ENCODE results near the gene RGS13.
A peak's percentile ranks its signal among the peaks of the same experiment; 100 is the strongest.

The RGS13 gene

DNA sequence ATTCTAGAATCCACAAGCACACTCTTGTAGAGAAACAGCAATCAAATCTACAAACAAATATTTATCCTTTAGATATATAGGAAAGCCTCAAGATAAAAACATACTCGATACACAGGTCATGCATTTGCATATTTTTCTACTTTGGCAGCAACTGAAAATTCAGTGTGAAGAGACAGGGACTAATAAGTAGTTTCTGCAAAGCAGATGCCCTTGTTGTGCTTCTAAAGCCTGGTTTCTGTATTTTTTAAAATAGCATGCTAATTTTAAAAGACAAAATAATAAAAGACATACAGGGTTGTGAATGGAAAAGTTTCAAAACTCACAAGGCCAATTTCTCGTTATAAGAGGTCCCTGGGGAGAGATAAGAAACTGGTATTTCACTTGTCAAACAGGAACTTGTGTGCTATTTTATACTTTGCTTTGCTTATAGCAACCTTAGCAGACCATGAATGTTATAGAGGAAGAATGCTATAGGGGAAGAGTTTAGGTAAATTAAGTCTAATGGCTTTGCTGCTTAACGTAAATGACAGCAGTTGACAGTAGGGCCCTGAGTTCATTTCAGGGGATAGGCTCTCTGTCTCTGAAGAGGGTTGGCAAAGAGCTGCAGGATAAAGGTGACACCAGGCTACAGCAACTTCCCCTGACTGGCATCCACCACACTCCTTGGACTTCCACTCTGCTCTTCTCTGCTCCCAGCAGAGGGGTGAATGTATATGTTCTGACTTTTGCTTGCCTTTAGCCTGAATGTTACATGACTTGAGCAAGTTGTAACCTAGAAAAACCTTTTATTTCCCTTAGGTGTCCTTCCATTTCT, 9.4 kb upstream of the RGS13 start:
- peaks cover 24% of the 10 kb centered on the region for H3K4me1 ChIP-seq (ENCODE audit: control insufficient read depth, insufficient read depth, low read length, poor library complexity, severe bottlenecking)
- H3K4me3 ChIP-seq (ENCODE audit: extremely low read depth, insufficient read depth, low read length, poor library complexity, severe bottlenecking) = no peak overlapping the region
- no peaks in the 10 kb centered on the region for H3K9me3 ChIP-seq (ENCODE audit: control insufficient read depth, low read length)
- no peaks in the 10 kb centered on the region for H3K36me3 ChIP-seq (ENCODE audit: control insufficient read depth, insufficient read depth, low read length)
- WGBS, 2 experiments (ENCODE audit: insufficient coverage in 2 of 2) = 75 to 86% methylated on average over 1 of the region's 3 CpGs
- H3K27ac ChIP-seq (ENCODE audit: low read depth, low read length, severe bottlenecking) = no peak overlapping the region

GRCh38 chr1:192627901-192628300, 8.0 kb upstream of the RGS13 start:
- H3K27ac ChIP-seq (ENCODE audit: low read depth, low read length, severe bottlenecking) = peak overlapping the region; percentile 39
- H3K4me3 ChIP-seq (ENCODE audit: extremely low read depth, insufficient read depth, low read length, poor library complexity, severe bottlenecking) = no peak overlapping the region
- no peaks in the 10 kb centered on the region for H3K36me3 ChIP-seq (ENCODE audit: control insufficient read depth, insufficient read depth, low read length)
- 96 to 100% methylated on average over 3 of the region's 5 CpGs for WGBS, 2 experiments (ENCODE audit: insufficient coverage in 2 of 2)
- H3K9me3 ChIP-seq (ENCODE audit: control insufficient read depth, low read length) = no peaks in the 10 kb centered on the region
- H3K4me1 ChIP-seq (ENCODE audit: control insufficient read depth, insufficient read depth, low read length, poor library complexity, severe bottlenecking) = peaks cover 30% of the 10 kb centered on the region

DNA sequence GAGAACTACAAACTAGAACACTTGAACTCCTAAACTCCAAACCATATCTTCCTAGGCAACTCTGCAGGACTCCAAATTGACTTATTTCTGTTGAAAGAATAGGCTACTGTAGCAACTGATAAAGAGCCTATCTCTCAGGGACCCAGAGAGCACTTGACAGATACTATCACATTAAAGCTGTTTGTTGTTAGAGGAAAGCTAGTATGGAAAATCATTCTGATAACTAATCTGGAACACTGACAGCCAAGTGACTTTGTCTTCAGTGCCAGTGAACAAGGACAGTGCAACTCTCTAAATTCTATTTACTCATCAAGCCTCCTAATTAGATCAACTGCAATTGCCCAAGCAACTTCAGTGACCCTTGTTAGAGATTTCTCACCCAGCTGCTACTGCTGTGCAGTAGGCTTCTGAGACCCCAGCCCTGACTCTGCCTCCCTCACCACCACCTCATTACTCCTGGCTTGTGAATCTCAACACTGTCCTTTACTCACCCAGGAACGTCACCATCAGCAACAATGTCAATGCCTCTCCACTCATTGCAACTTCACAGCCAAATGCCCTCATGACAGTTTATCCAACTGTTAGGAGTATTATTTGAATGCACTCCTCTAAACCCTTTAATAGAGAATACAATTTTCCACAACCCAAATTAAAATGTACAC, 7.4 kb upstream of the RGS13 start:
- H3K4me1 ChIP-seq (ENCODE audit: control insufficient read depth, insufficient read depth, low read length, poor library complexity, severe bottlenecking) = peaks cover 35% of the 10 kb centered on the region
- WGBS, 2 experiments (ENCODE audit: insufficient coverage in 2 of 2) = 80 to 86% methylated on average over 1 of the region's 1 CpG
- no peak overlapping the region for H3K27ac ChIP-seq (ENCODE audit: low read depth, low read length, severe bottlenecking)
- no peak overlapping the region for H3K4me3 ChIP-seq (ENCODE audit: extremely low read depth, insufficient read depth, low read length, poor library complexity, severe bottlenecking)
- no peaks in the 10 kb centered on the region for H3K9me3 ChIP-seq (ENCODE audit: control insufficient read depth, low read length)
- no peaks in the 10 kb centered on the region for H3K36me3 ChIP-seq (ENCODE audit: control insufficient read depth, insufficient read depth, low read length)

DNA sequence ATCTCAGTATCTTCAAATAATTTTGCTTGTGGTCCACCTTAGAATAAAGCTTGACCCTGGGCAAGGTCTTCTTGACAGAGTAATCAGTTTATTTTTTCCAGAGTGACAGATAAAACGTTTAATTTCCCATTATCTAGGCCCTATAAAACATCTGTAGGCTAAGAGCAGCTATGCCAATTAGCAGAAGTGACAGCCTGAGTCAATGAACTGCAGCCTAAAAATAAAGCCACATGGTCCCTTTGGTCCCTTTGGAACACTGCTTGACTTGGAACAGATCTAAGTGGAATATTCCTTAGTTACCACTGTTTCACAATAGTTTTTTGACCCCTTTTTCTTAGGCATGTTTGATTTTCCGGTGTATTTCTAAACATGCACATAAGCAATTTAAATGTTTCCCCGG, 6.3 kb upstream of the RGS13 start:
- Histone ChIP-seq H3K4me1 (ENCODE audit: control insufficient read depth, insufficient read depth, low read length, poor library complexity, severe bottlenecking) (peaks cover 41% of the 10 kb centered on the region), H3K9me3 (ENCODE audit: control insufficient read depth, low read length) (no peaks in the 10 kb centered on the region), H3K36me3 (ENCODE audit: control insufficient read depth, insufficient read depth, low read length) (no peaks in the 10 kb centered on the region), H3K27ac (ENCODE audit: low read depth, low read length, severe bottlenecking) (no peak overlapping the region), H3K4me3 (ENCODE audit: extremely low read depth, insufficient read depth, low read length, poor library complexity, severe bottlenecking) (no peak overlapping the region)
- 33 to 53% methylated on average over 1 of the region's 3 CpGs for WGBS, 2 experiments (ENCODE audit: insufficient coverage in 2 of 2)

DNA sequence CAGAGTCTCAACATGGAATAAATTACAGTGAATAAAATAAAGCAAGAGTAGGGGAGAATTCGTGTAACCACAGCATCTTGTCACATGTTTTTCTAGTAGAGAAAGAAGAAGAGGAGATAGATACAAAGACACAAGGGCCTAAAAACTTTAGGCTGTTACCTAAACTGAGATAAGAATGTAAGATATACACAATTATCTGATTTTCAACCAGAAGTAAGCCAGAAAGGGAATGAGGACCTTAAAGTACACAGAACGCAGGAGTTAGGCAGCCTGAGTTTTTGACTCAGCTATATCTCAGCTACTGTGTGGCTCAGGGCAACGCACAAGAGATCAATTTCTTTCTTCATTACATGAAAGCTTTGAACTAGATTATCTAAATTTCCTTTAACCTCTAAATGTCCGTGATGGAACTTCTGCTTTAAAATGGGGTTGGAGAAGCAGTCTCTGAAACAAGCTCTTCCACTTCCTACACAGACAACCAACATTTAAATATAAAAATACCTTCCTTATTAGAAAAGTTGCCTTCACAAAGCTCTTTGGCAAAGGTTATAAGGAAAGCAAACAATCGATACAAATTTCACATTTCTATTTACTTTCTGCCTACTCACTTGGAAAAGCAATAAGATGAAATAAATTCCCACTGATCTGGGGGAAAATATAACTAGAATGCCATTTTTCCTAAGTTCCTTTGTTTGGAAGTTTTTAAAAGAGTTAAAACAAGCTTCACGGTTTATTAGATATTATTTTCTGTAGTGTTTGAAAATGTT, 5.2 kb upstream of the RGS13 start:
- no peaks in the 10 kb centered on the region for H3K9me3 ChIP-seq (ENCODE audit: control insufficient read depth, low read length)
- H3K4me3 ChIP-seq (ENCODE audit: extremely low read depth, insufficient read depth, low read length, poor library complexity, severe bottlenecking) = no peak overlapping the region
- peak overlapping the region; percentile 41 for H3K27ac ChIP-seq (ENCODE audit: low read depth, low read length, severe bottlenecking)
- H3K36me3 ChIP-seq (ENCODE audit: control insufficient read depth, insufficient read depth, low read length) = no peaks in the 10 kb centered on the region
- peaks cover 41% of the 10 kb centered on the region for H3K4me1 ChIP-seq (ENCODE audit: control insufficient read depth, insufficient read depth, low read length, poor library complexity, severe bottlenecking)
- WGBS, 2 experiments (ENCODE audit: insufficient coverage in 2 of 2) = 49 to 56% methylated on average over 2 of the region's 6 CpGs

DNA sequence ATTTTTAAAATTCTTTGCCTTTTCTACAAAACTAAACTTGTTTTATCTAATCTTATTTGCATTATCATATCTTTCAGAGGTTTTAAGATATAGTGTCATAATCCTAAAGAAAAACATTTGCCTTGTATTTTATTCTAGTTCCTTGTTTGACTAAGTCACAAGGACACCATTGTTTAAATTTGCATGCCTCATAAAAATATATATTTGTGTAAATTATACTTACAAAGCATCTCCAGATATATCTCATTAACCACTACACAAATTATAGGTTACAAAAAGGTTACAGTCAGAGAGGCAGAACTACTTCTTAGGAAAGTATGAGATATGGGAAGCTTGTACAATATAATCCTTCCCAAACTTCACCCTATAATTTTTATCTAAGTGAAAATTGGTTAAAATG, 4.2 kb upstream of the RGS13 start:
- peaks cover 41% of the 10 kb centered on the region for H3K4me1 ChIP-seq (ENCODE audit: control insufficient read depth, insufficient read depth, low read length, poor library complexity, severe bottlenecking)
- no peaks in the 10 kb centered on the region for H3K9me3 ChIP-seq (ENCODE audit: control insufficient read depth, low read length)
- peak overlapping the region; percentile 84 for H3K27ac ChIP-seq (ENCODE audit: low read depth, low read length, severe bottlenecking)
- no peaks in the 10 kb centered on the region for H3K36me3 ChIP-seq (ENCODE audit: control insufficient read depth, insufficient read depth, low read length)
- no peak overlapping the region for H3K4me3 ChIP-seq (ENCODE audit: extremely low read depth, insufficient read depth, low read length, poor library complexity, severe bottlenecking)

GRCh38 chr1:192632188-192632587, 3.8 kb upstream of the RGS13 start:
- H3K36me3 ChIP-seq (ENCODE audit: control insufficient read depth, insufficient read depth, low read length) = no peaks in the 10 kb centered on the region
- no peak overlapping the region for H3K4me3 ChIP-seq (ENCODE audit: extremely low read depth, insufficient read depth, low read length, poor library complexity, severe bottlenecking)
- peak overlapping the region; percentile 84 for H3K27ac ChIP-seq (ENCODE audit: low read depth, low read length, severe bottlenecking)
- H3K4me1 ChIP-seq (ENCODE audit: control insufficient read depth, insufficient read depth, low read length, poor library complexity, severe bottlenecking) = peaks cover 41% of the 10 kb centered on the region
- no peaks in the 10 kb centered on the region for H3K9me3 ChIP-seq (ENCODE audit: control insufficient read depth, low read length)
- WGBS, 2 experiments (ENCODE audit: insufficient coverage in 2 of 2) = 80 to 88% methylated on average over 1 of the region's 3 CpGs

DNA sequence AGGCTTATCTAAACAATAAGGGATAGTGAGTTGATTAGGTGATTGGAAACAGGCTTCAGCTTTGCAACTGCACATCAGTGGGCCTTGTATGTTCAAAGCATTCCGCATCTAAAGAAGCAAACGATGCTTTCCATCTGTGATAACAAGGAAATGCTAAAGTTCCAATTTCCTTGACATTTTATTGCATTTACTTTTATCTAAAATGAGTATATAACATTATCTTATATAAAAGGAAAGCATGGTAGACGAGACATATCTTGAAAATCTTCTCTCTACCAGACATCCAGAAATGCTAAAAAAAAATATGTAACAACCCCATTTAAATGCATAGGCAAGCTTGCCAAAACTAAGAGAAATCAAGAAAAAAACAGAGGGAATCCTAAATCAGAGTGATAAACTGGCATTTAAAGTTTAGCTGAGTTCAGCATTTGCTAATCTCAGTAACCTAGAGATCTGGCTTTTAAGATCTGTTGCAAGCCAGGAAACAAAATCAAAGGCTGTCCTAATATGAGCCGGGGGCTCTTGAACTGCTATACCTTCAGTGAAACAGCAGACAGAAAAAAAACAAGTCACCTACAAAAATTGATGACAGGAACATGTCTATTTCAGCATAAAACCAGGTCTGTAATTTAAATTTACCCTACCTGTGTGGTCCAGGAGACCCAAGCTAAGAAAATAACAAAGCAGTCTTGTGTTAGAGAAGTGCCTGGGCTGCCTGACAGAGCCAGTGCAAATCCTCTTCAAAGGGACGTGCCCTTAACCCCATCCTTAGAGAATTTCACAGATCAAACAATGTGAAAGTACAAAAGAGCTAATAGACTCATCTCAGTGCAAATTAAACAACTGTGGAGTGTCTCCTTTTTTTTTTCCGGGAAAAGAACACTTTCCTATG, 3.1 kb upstream of the RGS13 start:
- 64 to 66% methylated on average over 1 to 2 of the region's 6 CpGs for WGBS, 2 experiments (ENCODE audit: insufficient coverage in 2 of 2)

DNA sequence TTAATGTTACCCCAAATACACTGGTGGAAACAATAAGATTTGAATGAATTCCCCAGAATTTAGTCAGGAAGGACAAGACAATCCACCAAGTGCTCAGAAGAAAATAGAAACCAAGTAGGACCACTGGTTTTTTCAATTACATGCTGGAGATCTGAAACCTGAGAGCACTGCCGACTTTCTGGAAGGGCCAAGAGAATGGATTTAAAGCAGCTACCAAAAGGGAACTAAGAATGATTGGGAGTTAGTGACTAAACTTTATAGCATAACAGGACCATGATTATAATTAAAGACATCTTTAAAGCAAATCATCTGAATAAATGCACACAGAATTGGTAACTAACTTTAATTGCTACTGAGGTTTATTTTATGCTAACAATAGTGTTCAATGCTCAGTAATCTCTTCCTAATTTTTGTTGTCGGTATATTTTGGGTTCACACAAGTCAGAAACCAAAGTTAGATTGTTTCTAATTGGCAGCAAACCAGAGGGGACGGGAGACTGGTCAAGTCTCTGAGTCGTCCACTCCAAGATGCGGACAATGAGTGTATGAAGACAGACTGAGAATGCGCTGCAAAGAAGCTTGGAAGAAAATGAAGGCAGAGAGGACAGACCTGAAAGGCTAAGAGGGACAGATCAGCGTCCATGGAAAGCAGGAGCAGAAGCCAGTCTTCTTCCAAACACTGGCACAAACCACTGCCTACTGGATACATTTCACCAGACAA, 2.3 kb upstream of the RGS13 start:
- H3K27ac ChIP-seq (ENCODE audit: low read depth, low read length, severe bottlenecking) = peak overlapping the region; percentile 84
- H3K4me3 ChIP-seq (ENCODE audit: extremely low read depth, insufficient read depth, low read length, poor library complexity, severe bottlenecking) = no peak overlapping the region
- no peaks in the 10 kb centered on the region for H3K36me3 ChIP-seq (ENCODE audit: control insufficient read depth, insufficient read depth, low read length)
- H3K9me3 ChIP-seq (ENCODE audit: control insufficient read depth, low read length) = no peaks in the 10 kb centered on the region
- peaks cover 31% of the 10 kb centered on the region for H3K4me1 ChIP-seq (ENCODE audit: control insufficient read depth, insufficient read depth, low read length, poor library complexity, severe bottlenecking)
- 93 to 95% methylated on average over 4 to 6 of the region's 7 CpGs for WGBS, 2 experiments (ENCODE audit: insufficient coverage in 2 of 2)

More for the DNA sequence above, 3.1 kb upstream of the RGS13 start:
- Histone ChIP-seq H3K9me3 (ENCODE audit: control insufficient read depth, low read length) (no peaks in the 10 kb centered on the region), H3K4me3 (ENCODE audit: extremely low read depth, insufficient read depth, low read length, poor library complexity, severe bottlenecking) (no peak overlapping the region), H3K36me3 (ENCODE audit: control insufficient read depth, insufficient read depth, low read length) (no peaks in the 10 kb centered on the region), H3K27ac (ENCODE audit: low read depth, low read length, severe bottlenecking) (peak overlapping the region; percentile 84), H3K4me1 (ENCODE audit: control insufficient read depth, insufficient read depth, low read length, poor library complexity, severe bottlenecking) (peaks cover 36% of the 10 kb centered on the region)

DNA sequence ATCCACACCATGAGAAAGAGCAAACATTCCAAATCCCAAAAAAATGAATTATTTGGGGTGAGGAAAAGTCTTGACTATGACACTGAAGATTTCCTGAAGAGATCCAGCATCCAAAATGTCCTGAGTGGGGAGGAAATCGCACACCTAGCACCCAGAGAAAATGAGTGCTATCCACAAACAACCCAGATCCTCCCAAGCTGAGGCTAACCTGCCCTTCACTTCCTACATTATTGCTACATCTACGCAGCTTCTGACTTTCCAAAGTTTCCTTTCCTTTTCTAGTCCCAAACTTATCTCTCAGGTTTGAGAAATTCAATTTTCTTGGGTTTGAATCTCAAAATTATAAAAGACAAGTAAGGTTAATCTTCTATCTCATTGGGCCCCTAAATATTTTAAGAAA, 906 bp upstream of the RGS13 start:
- peak overlapping the region; percentile 44 for H3K27ac ChIP-seq (ENCODE audit: low read depth, low read length, severe bottlenecking)
- H3K9me3 ChIP-seq (ENCODE audit: control insufficient read depth, low read length) = no peaks in the 10 kb centered on the region
- no peaks in the 10 kb centered on the region for H3K36me3 ChIP-seq (ENCODE audit: control insufficient read depth, insufficient read depth, low read length)
- no peak overlapping the region for H3K4me3 ChIP-seq (ENCODE audit: extremely low read depth, insufficient read depth, low read length, poor library complexity, severe bottlenecking)
- peaks cover 39% of the 10 kb centered on the region for H3K4me1 ChIP-seq (ENCODE audit: control insufficient read depth, insufficient read depth, low read length, poor library complexity, severe bottlenecking)
- 94 to 100% methylated on average over 1 to 2 of the region's 2 CpGs for WGBS, 2 experiments (ENCODE audit: insufficient coverage in 2 of 2)

All from mesodermal cell (in vitro differentiated cells).